HL-60 (cell line): Measurements from ENCODE around the gene IVL.
A peak's percentile ranks its signal among the peaks of the same experiment; 100 is the strongest.

ENCODE experiments used
- DNase-seq, 2 experiments: peaks; one replicate each; pipeline ENCODE4 v3.0.0-alpha.2; 2010 to 2020; ENCODE audit warnings: low read depth in 1 of 2, low spot score in 1 of 2
- H3K27ac ChIP-seq: fragments of 250-450 bp; sonication (Bioruptor Pico); replicated peaks from 2 replicates; pipeline ENCODE4 v1.5.1; 2020; ENCODE audit warnings: mild to moderate bottlenecking, moderate library complexity
- H3K27me3 ChIP-seq: fragments of 250-450 bp; sonication (Bioruptor Pico); 2 replicates; pipeline ENCODE4 v1.5.1; 2021; ENCODE audit warnings: mild to moderate bottlenecking, moderate library complexity; ENCODE audit not compliant: insufficient read depth, poor library complexity, severe bottlenecking
- H3K4me3 ChIP-seq: replicated peaks from 2 replicates; pipeline ENCODE4 v1.5.1; 2011; ENCODE audit warnings: mild to moderate bottlenecking, control low read depth, low read length; ENCODE audit not compliant: insufficient read depth
- GABPA ChIP-seq: IDR thresholded peaks from 2 replicates; pipeline ENCODE4 v1.6.1; 2012; ENCODE audit warnings: low read depth
- POLR2AphosphoS5 ChIP-seq: IDR thresholded peaks from 2 replicates; pipeline ENCODE4 v1.6.1; 2012; ENCODE audit warnings: low read depth
- REST ChIP-seq: IDR thresholded peaks from 2 replicates; pipeline ENCODE4 v1.6.1; 2012; ENCODE audit warnings: low read depth; ENCODE audit not compliant: insufficient replicate concordance
- SPI1 ChIP-seq: IDR thresholded peaks from 2 replicates; pipeline ENCODE4 v1.6.1; 2012; ENCODE audit warnings: low read depth, mild to moderate bottlenecking, borderline replicate concordance
- TF ChIP-seq, protein P1 (sequence below): IDR thresholded peaks from one replicate; pipeline ENCODE4 v1.5.1; 2011; ENCODE audit warnings: low read length, control low read depth, inconsistent platforms; ENCODE audit not compliant: insufficient read depth

Gene IVL

GRCh38 chr1:152869808-152870419 is 38.4 kb upstream of the IVL start:
- DNase-seq: peak; percentile 32 to 65
- H3K27ac ChIP-seq: no peak overlapping the region
- TF ChIP-seq POLR2AphosphoS5: no peak
- TF ChIP-seq, protein P1, sequence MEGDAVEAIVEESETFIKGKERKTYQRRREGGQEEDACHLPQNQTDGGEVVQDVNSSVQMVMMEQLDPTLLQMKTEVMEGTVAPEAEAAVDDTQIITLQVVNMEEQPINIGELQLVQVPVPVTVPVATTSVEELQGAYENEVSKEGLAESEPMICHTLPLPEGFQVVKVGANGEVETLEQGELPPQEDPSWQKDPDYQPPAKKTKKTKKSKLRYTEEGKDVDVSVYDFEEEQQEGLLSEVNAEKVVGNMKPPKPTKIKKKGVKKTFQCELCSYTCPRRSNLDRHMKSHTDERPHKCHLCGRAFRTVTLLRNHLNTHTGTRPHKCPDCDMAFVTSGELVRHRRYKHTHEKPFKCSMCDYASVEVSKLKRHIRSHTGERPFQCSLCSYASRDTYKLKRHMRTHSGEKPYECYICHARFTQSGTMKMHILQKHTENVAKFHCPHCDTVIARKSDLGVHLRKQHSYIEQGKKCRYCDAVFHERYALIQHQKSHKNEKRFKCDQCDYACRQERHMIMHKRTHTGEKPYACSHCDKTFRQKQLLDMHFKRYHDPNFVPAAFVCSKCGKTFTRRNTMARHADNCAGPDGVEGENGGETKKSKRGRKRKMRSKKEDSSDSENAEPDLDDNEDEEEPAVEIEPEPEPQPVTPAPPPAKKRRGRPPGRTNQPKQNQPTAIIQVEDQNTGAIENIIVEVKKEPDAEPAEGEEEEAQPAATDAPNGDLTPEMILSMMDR: peak; percentile 51
- no peak for TF ChIP-seq GABPA
- no peak for TF ChIP-seq SPI1
- H3K27me3 ChIP-seq: no peaks in the 10 kb centered on the region
- H3K4me3 ChIP-seq: no peak overlapping the region

- no peak overlapping the region for H3K4me3 ChIP-seq
- TF ChIP-seq GABPA: no peak
- TF ChIP-seq, protein P1: peak; percentile 3
- H3K27me3 ChIP-seq: no peaks in the 10 kb centered on the region
- peak in 1 of 2 experiments; percentile 21 for DNase-seq
- H3K27ac ChIP-seq: no peak overlapping the region
These were observed 37.3 kb upstream of the IVL start for GRCh38 chr1:152870831-152871730.

GRCh38 chr1:152871731-152872126 is 36.6 kb upstream of the IVL start:
- H3K27me3 ChIP-seq: peaks cover 2% of the 10 kb centered on the region
- H3K4me3 ChIP-seq: no peak overlapping the region
- H3K27ac ChIP-seq: no peak overlapping the region
- no peak for DNase-seq
- TF ChIP-seq SPI1 (no peak), POLR2AphosphoS5 (no peak), REST (no peak), GABPA (no peak)
- TF ChIP-seq, protein P1: no peak

- no peak for TF ChIP-seq GABPA
- TF ChIP-seq SPI1: no peak
- no peak for TF ChIP-seq REST
- TF ChIP-seq, protein P1: no peak
- no peak for TF ChIP-seq POLR2AphosphoS5
- H3K27me3 ChIP-seq: peaks cover 2% of the 10 kb centered on the region
- no peak overlapping the region for H3K27ac ChIP-seq
- H3K4me3 ChIP-seq: no peak overlapping the region
- DNase-seq: no peak
These were observed 34.9 kb upstream of the IVL start for GRCh38 chr1:152873495-152873894.
